Measurements from ENCODE around the gene HK2. TPM values are rescaled to one million over a fixed set of nuclear protein-coding genes. Genes with fewer than 3 reads are reported as not detected.
"Not testable (repeated sequence)": the region's sequence is repeated elsewhere in the genome, so short reads cannot be mapped to it uniquely, and the experiment has no call there.

HK2 gene
- total RNA-seq, 1 donor from 2014 or later = 27.6 TPM

DNA sequence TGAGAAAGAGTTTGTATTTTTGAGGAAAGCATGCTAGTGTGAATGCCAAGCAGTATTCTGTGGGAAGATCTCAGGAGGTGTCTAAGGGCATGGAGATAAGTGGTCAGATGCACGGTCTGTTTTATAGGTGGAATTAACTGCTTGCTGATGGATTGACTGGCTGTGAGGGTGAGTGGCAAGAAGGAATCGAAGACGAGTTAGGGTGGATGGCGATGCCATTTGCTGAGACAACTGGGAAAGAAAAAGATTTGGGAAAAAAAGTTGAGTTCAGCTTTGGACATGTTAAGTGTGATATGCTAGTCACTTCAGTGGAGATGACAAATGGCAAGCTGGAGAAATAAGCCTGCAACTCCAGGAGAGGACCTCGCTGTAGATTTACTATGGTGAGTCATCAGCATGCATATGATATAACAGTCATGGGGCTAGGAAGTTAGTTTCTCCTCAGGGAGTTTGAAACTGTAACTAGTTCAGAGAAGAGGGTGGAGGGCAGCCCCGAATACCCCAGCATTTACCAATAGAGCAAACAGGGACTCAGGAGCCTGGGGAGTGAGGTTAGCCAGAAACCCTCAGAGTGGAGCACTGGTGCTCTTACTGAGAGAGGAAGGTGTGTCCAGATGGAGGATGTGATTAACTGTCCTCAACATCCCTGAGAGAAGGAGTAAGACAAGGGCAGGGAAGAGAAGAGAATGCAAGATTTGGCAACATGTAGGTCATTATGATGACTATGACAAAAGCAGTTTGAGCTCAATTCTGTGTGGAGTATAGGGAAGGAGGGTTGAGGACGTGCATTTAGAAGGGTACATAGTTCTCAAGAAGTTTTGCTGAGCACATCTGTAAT is 2.0 kb upstream of the HK2 start:
- H3K4me1 Mint-ChIP-seq (ENCODE audit: unreplicated experiment) = peaks cover 14% of the 10 kb centered on the region
- no peak for DNase-seq (ENCODE audit: extremely low spot score, unreplicated experiment)
- TF ChIP-seq, protein P1, sequence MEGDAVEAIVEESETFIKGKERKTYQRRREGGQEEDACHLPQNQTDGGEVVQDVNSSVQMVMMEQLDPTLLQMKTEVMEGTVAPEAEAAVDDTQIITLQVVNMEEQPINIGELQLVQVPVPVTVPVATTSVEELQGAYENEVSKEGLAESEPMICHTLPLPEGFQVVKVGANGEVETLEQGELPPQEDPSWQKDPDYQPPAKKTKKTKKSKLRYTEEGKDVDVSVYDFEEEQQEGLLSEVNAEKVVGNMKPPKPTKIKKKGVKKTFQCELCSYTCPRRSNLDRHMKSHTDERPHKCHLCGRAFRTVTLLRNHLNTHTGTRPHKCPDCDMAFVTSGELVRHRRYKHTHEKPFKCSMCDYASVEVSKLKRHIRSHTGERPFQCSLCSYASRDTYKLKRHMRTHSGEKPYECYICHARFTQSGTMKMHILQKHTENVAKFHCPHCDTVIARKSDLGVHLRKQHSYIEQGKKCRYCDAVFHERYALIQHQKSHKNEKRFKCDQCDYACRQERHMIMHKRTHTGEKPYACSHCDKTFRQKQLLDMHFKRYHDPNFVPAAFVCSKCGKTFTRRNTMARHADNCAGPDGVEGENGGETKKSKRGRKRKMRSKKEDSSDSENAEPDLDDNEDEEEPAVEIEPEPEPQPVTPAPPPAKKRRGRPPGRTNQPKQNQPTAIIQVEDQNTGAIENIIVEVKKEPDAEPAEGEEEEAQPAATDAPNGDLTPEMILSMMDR (conservative IDR thresholded peaks at IDR 0.05) = no peak
- H3K27me3 Mint-ChIP-seq = peaks cover 33% of the 10 kb centered on the region
- no peaks in the 10 kb centered on the region for H3K36me3 Mint-ChIP-seq
- H3K4me3 Mint-ChIP-seq = peak overlapping the region; percentile 72
- H3K27ac Mint-ChIP-seq = peak overlapping the region; percentile 44
- no peaks in the 10 kb centered on the region for H3K9me3 Mint-ChIP-seq

DNA sequence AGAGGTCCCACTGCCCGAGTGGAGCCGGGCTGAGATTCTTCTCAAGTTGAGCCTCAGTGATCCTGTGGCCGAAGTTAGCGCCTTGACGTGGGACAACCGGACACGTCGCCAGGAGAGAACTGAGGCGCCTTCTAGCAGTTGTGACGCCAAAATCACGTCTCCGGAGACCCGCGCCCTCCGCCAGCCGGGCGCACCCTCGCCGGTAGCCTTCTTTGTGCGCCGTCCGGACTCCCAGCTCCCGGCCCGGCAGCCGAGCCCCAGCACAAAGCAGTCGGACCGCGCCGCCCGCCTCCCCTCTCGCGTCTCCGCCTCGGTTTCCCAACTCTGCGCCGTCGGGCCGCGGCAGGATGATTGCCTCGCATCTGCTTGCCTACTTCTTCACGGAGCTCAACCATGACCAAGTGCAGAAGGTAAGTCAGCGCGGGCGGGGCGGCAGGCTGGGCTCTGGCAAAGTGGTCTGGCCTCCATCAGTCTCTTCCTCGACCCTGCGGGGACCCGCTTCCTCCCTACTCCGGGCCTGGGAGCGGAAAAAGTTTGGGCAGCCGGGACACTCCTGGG is 386 bp downstream of the HK2 start:
- peak; percentile 72 for DNase-seq (ENCODE audit: extremely low spot score, unreplicated experiment)
- Mint-ChIP-seq H3K4me3 (peak overlapping the region; percentile 93), H3K27ac (peak overlapping the region; percentile 89), H3K4me1 (ENCODE audit: unreplicated experiment) (peaks cover 20% of the 10 kb centered on the region), H3K27me3 (peaks cover 29% of the 10 kb centered on the region)
- H3K9me3 Mint-ChIP-seq, H3K36me3 Mint-ChIP-seq: not testable (repeated sequence)

DNA sequence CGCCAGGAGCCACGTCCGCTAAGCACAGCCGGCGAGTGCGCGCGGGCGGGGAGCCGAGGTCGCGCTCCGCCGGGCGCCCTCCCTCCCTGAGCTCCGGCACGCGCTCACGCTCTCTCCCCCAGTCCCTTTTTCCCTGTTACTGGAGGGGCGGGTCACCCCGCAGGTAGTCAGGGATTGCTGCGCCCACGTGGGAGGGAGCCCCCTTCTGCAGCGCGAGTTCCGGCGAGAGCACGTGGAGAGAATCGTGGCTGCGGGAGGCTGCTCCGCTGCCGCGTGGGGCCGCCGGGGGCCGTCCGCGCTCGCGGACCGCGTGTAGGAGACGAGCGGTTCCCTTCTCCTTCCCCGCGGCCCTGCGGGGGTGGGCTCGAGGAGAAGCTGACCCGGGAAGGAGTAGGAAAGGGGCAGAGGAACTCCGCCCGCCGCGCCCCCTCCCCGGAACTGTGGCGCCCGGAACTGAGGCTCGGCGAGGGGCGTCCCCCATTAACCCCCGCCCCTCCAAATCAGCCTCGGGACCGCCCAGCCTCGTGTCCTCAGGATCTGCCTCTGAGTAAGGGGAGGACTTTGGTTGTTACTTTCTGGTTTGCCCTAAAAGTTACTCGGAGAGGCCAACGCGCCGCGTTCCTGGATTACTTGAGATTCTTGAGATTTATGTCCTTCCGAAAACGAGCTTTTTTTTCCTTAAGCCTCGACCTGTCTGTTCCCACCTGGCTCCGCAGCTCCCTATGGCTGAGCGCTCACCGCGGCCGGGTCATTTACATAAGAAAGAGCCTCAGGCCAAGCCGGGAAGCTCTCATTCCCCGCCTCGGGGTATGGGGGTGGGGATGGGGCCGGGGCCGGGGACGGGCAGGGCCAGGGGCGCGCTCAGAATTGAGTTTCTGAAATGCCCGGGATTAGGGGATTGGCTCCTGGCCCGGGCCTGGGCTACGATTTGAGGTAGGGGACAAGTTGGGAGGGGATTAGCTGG is 1.1 kb downstream of the HK2 start:
- peaks cover 20% of the 10 kb centered on the region for H3K4me1 Mint-ChIP-seq (ENCODE audit: unreplicated experiment)
- H3K27me3 Mint-ChIP-seq = peaks cover 25% of the 10 kb centered on the region
- H3K36me3 Mint-ChIP-seq = no peaks in the 10 kb centered on the region
- TF ChIP-seq, protein P1 (conservative IDR thresholded peaks at IDR 0.05) = no peak
- peak overlapping the region; percentile 99 for H3K4me3 Mint-ChIP-seq
- H3K27ac Mint-ChIP-seq = peak overlapping the region; percentile 86
- no peaks in the 10 kb centered on the region for H3K9me3 Mint-ChIP-seq
- peak; percentile 76 for DNase-seq (ENCODE audit: extremely low spot score, unreplicated experiment)

DNA sequence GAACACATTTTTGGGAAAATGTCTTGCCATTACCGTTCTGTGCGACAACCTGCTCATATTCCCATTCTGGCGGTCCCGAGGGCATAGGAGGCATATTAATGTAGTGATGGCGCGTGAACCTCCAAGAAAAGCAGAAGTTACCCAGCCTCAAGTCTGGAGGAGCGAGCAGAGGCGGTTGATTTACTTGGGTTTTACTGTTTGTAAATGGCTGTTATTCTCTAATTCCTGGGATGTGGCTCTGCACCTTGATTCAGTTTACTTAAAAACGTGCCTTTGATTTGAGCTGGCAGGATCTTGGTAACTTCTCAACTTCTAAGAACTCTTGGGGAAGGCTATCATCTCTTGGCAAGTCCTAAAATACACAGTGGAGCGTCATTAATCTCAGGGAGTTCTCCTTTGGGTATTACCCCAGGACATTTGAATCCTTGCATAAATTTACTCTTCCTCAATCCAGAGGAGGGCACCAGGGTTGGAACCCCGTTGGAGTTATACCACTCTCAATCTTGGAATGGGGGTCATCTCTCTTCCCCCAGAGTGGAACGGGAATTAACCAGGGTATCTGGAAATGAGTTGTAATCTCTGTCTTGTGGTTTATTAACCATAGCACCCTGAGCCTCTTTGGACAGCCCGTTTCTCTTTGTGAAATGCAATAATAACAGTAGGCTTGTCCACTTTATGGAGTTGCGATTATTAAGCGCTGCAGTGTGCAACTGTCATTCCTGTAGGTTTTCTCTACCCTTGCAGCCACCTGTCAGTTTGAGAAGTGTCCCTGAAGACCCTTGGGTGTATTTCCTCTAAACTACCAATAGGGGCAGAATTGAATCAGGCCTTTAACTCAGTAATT is 2.1 kb downstream of the HK2 start:
- Mint-ChIP-seq H3K27me3 (peaks cover 23% of the 10 kb centered on the region), H3K36me3 (no peaks in the 10 kb centered on the region), H3K4me1 (ENCODE audit: unreplicated experiment) (peaks cover 20% of the 10 kb centered on the region), H3K27ac (peak overlapping the region; percentile 86), H3K4me3 (peak overlapping the region; percentile 99), H3K9me3 (no peaks in the 10 kb centered on the region)
- TF ChIP-seq, protein P1 (conservative IDR thresholded peaks at IDR 0.05) = peak; percentile 80
- no peak for DNase-seq (ENCODE audit: extremely low spot score, unreplicated experiment)

DNA sequence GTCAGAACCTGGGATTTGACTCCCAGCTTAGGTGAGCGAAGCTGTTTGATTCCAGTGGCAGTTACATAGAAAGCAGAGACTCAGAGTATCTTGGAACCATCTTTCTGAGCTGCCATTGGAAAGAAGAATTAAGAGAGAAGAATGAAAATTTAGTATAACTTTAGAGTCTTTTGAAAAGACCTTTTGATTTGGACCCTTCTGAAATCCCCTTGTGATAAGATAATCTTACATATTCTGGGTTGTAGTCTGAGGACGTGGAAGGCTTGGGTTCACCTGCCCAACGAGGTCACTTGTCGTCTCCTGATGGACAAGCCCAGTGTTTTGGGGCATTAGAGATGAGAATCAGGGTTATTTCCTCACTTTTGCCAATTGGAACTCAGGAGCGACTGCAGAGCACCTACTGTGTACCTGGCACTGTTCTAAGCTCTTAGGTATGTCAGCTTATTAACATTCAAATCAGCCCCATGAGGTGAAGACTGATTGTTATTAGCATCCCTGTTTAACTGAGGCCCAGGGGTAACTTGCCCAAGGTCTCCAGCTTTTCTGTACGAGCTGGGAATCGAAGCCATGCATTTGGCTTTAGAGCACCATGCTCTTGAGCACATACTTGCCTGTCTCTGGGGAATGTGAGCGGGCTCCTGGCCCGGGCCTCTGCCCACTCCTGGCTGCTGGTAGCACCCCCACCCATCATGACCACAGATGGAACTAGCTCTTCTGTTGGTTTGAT is 2.9 kb downstream of the HK2 start:
- Mint-ChIP-seq H3K27ac (peak overlapping the region; percentile 86), H3K4me1 (ENCODE audit: unreplicated experiment) (peaks cover 20% of the 10 kb centered on the region), H3K27me3 (peaks cover 20% of the 10 kb centered on the region), H3K36me3 (no peaks in the 10 kb centered on the region), H3K4me3 (peak overlapping the region; percentile 99), H3K9me3 (no peaks in the 10 kb centered on the region)
- no peak for DNase-seq (ENCODE audit: extremely low spot score, unreplicated experiment)
- TF ChIP-seq, protein P1 (conservative IDR thresholded peaks at IDR 0.05) = peak; percentile 37

Data from type B pancreatic cell (in vitro differentiated cells).